Testis (tissue), 3 donors: ENCODE measurements around the gene SLCO4A1. TPM values are rescaled to one million over a fixed set of nuclear protein-coding genes. Genes with fewer than 3 reads are reported as not detected.

Source experiments
- DNase-seq: peaks from one replicate; pipeline ENCODE4 v3.0.0-alpha.2; 2019
- H3K27ac ChIP-seq, 2 donors: fragments of 200-600 bp; sonication (generic); one replicate each; pipeline ENCODE4 v1.5.1; 2019
- H3K27me3 ChIP-seq: fragments of 200-600 bp; sonication (generic); one replicate; pipeline ENCODE4 v1.5.1; 2019
- H3K36me3 ChIP-seq: fragments of 200-600 bp; sonication (generic); one replicate; pipeline ENCODE4 v1.5.1; 2017; ENCODE audit warnings: low read depth; ENCODE audit errors: missing control alignments
- H3K4me1 ChIP-seq: fragments of 200-600 bp; sonication (generic); one replicate; pipeline ENCODE4 v1.5.1; 2019
- H3K4me3 ChIP-seq, 2 donors: fragments of 200-600 bp; sonication (generic); one replicate each; pipeline ENCODE4 v1.5.1; 2017 to 2019
- H3K9me3 ChIP-seq: fragments of 200-600 bp; sonication (generic); one replicate; pipeline ENCODE4 v1.5.1; 2017
- CTCF ChIP-seq, 3 experiments: fragments of 450-650 bp in 2 of 3; fragments of 200-600 bp in 1 of 3; sonication (generic) in 1 of 3; IDR thresholded peaks; one replicate each; pipeline ENCODE4 v1.5.1; 2016 to 2019; ENCODE audit warnings: antibody characterized with exemption in 3 of 3, mild to moderate bottlenecking in 2 of 3, moderate library complexity in 1 of 3
- POLR2A ChIP-seq: fragments of 450-650 bp; IDR thresholded peaks from one replicate; pipeline ENCODE4 v1.6.1; 2017; ENCODE audit warnings: antibody characterized with exemption, mild to moderate bottlenecking, moderate library complexity
- WGBS, 2 donors: methylation state at CpG; one replicate each; pipeline ENCODE4 v1.1.5; 2018; 5-methylcytosine and 5-hydroxymethylcytosine counted together
- intact Hi-C: fragments of 100-400 bp; cut with DNase I; formaldehyde crosslinking; loops from one replicate; pipeline ENCODE4 v1.15.1; 2023; ENCODE audit warnings: low total_unique reads
- polyA plus RNA-seq: library from polyadenylated mRNA; stranded (reverse); fragments of 350-450 nt; fragmentation: Illumina TruSeq; extraction: RNeasy Lipid Tissue Mini Kit (QIAGEN cat#74804); gene quantifications from one replicate; pipeline ENCODE4 v1.2.3, GENCODE V29; 2014; ENCODE audit warnings: low read depth, low replicate concordance; ENCODE audit not compliant: insufficient read depth
- total RNA-seq, 2 donors: library from RNA; depleted of rRNA; stranded (reverse); fragments of >200 nt; gene quantifications; one replicate each; pipeline ENCODE4 v1.2.3, GENCODE V29; 2016

SLCO4A1 gene
- total and polyA plus RNA-seq, 3 donors from 2014 or later: 4.2 to 14.2 (median 9.8) TPM

GRCh38 chr20:62595491-62595890, 46.8 kb upstream of the SLCO4A1 start:
- WGBS, 2 donors: 23 to 43% methylated on average over 12 to 15 of the region's 15 CpGs
- Histone ChIP-seq H3K4me3 (no peak overlapping the region), H3K27ac (no peak overlapping the region), H3K36me3 (no peaks in the 10 kb centered on the region), H3K9me3 (no peaks in the 10 kb centered on the region), H3K27me3 (no peaks in the 10 kb centered on the region), H3K4me1 (no peaks in the 10 kb centered on the region)
- intact Hi-C loops: no loop called here
- peak; percentile 70 for DNase-seq
- TF ChIP-seq CTCF (IDR thresholded peaks at IDR 0.05) (no peak), POLR2A (no peak)

GRCh38 chr20:62596486-62596885, 45.8 kb upstream of the SLCO4A1 start:
- Histone ChIP-seq H3K4me1 (no peaks in the 10 kb centered on the region), H3K9me3 (no peaks in the 10 kb centered on the region), H3K27ac (no peak overlapping the region), H3K27me3 (no peaks in the 10 kb centered on the region), H3K36me3 (no peaks in the 10 kb centered on the region), H3K4me3 (no peak overlapping the region)
- intact Hi-C loops: no loop called here
- TF ChIP-seq POLR2A (no peak), CTCF (IDR thresholded peaks at IDR 0.05) (no peak)
- no peak for DNase-seq
- 72 to 91% methylated on average over 9 to 18 of the region's 18 CpGs for WGBS, 2 donors

DNA sequence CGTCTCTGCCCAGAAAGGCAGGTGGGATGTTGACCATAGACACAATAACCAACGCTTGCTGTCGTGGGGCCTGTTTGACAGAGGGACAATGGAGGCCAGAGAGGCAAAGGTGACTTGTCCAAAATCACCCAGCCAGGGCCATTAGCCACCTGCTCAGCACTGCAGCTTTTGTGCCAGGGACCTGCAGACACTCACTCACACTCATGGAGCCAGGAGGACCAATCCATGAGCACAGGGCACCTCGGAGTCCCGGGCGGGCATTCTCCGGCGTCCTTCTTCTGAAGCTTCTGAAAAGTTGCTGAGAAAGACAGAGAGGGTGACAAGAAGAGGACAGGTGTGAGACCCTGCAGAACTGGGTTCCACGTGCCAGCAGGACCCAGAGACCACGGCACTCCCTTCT, 45.4 kb upstream of the SLCO4A1 start:
- WGBS, 2 donors: 89 to 93% methylated on average over 10 of the region's 10 CpGs
- intact Hi-C loops: no loop called here
- no peak for DNase-seq
- Histone ChIP-seq H3K4me3 (no peak overlapping the region), H3K4me1 (no peaks in the 10 kb centered on the region), H3K9me3 (no peaks in the 10 kb centered on the region), H3K27ac (no peak overlapping the region), H3K27me3 (no peaks in the 10 kb centered on the region), H3K36me3 (no peaks in the 10 kb centered on the region)
- TF ChIP-seq POLR2A (no peak), CTCF (IDR thresholded peaks at IDR 0.05) (no peak)

DNA sequence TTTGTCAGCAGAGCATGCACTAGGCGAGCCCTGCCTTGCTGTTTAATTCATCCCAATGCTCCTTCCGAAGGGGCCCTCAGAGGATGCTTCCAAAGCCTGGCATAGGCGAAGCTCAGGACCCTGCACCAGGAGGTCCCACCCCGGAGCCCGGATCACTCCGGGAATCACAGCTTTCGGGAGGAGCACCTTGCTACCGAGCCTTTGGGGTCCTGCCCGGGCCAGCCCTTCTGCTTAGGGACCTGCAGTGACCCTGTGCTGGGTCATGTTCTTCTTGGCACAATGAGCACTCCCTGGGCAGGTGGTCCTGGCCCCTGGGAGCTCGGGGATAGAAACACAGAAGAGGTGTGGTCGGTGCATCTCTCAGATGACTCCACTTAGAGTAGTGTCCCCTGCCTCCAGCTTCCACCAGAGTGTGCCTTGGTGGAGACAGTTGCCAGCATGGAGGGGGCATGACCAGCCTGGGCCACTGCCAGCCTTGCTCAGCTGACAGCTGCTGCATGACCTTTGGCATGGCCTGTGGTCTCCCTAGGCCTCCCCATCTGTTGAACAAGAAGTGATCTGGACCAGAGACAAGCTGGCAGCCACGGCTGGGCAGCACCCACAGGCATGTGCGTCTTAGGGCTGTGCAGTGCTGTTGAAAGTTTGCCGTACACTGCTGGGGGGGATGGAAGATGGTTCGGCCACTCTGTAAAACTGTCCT, 44.7 kb upstream of the SLCO4A1 start:
- Histone ChIP-seq H3K4me3 (no peak overlapping the region), H3K36me3 (no peaks in the 10 kb centered on the region), H3K27ac (no peak overlapping the region), H3K27me3 (no peaks in the 10 kb centered on the region), H3K9me3 (no peaks in the 10 kb centered on the region), H3K4me1 (no peaks in the 10 kb centered on the region)
- intact Hi-C loops: no loop called here
- TF ChIP-seq CTCF (IDR thresholded peaks at IDR 0.05) (no peak), POLR2A (no peak)
- DNase-seq: no peak
- 87 to 89% methylated on average over 9 to 15 of the region's 15 CpGs for WGBS, 2 donors

DNA sequence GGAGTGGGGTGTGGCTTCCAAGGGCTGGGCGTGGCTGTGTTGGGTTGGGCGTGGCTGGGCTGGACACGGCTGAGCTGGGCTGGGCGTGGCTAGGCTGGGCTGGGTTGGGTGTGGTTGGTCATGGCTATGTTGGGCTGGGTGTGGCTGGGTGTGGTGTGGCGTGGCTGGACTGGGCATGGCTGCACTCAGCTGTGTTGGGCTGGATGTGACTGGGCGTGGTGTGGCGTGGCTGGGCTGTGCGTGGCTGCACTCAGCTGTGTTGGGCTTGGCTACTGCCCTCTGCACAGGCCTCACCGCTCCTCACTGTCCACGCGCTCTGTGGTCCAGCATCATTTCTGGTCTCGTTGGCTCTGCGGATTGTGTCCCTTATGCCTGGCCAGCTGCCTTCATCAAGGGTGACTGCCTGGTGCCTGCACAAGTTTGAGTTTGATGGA, 43.5 kb upstream of the SLCO4A1 start:
- intact Hi-C loops: no loop called here
- H3K27me3 ChIP-seq: no peaks in the 10 kb centered on the region
- no peak for TF ChIP-seq POLR2A
- no peak for TF ChIP-seq CTCF (IDR thresholded peaks at IDR 0.05)
- no peak overlapping the region for H3K27ac ChIP-seq
- WGBS, 2 donors: 89 to 93% methylated on average over 11 to 13 of the region's 13 CpGs
- H3K4me3 ChIP-seq: no peak overlapping the region
- H3K36me3 ChIP-seq: no peaks in the 10 kb centered on the region
- DNase-seq: no peak
- peaks cover 5% of the 10 kb centered on the region for H3K4me1 ChIP-seq
- no peaks in the 10 kb centered on the region for H3K9me3 ChIP-seq
